Nephron progenitor cell (in vitro differentiated cells): Measurements from ENCODE around the gene HOXD12.

Source experiments
- DNase-seq: peaks from one replicate; pipeline ENCODE4 v3.0.0; 2021
- H3K27ac Mint-ChIP-seq: 2 replicates; pipeline ENCODE4 v1.8.0; 2021; ENCODE audit warnings: mild to moderate bottlenecking, moderate library complexity, mixed read lengths
- H3K27me3 Mint-ChIP-seq: 2 replicates; pipeline ENCODE4 v1.8.0; 2021; ENCODE audit warnings: mild to moderate bottlenecking, low read depth, mixed read lengths; ENCODE audit not compliant: poor library complexity
- H3K36me3 Mint-ChIP-seq: 2 replicates; pipeline ENCODE4 v1.8.0; 2021; ENCODE audit warnings: low read depth, mixed read lengths
- H3K4me1 Mint-ChIP-seq: 2 replicates; pipeline ENCODE4 v1.8.0; 2021; ENCODE audit warnings: mixed read lengths
- H3K4me3 Mint-ChIP-seq: 2 replicates; pipeline ENCODE4 v1.8.0; 2021; ENCODE audit warnings: mild to moderate bottlenecking, moderate library complexity, mixed read lengths
- H3K9me3 Mint-ChIP-seq: 2 replicates; pipeline ENCODE4 v1.8.0; 2021; ENCODE audit warnings: mild to moderate bottlenecking, moderate library complexity, mixed read lengths
- CTCF ChIP-seq: fragments of 200-600 bp; sonication (generic); IDR thresholded peaks from 2 replicates; pipeline ENCODE4 v1.5.0; 2021; ENCODE audit warnings: antibody characterized with exemption

HOXD12 gene

GRCh38 chr2:176075481-176075880, 24.1 kb upstream of the HOXD12 start:
- no peaks in the 10 kb centered on the region for H3K36me3 Mint-ChIP-seq
- no peak overlapping the region for H3K4me3 Mint-ChIP-seq
- H3K27me3 Mint-ChIP-seq = peaks cover 99% of the 10 kb centered on the region
- peaks cover 14% of the 10 kb centered on the region for H3K9me3 Mint-ChIP-seq
- TF ChIP-seq CTCF = no peak
- H3K4me1 Mint-ChIP-seq = peaks cover 11% of the 10 kb centered on the region
- DNase-seq = no peak
- H3K27ac Mint-ChIP-seq = no peak overlapping the region

- Mint-ChIP-seq H3K4me3 (no peak overlapping the region), H3K36me3 (no peaks in the 10 kb centered on the region), H3K4me1 (peaks cover 13% of the 10 kb centered on the region), H3K27ac (no peak overlapping the region), H3K9me3 (peaks cover 15% of the 10 kb centered on the region), H3K27me3 (peaks cover 99% of the 10 kb centered on the region)
- TF ChIP-seq CTCF = no peak
- DNase-seq = no peak
Observed at GRCh38 chr2:176076063-176076462, 23.5 kb upstream of the HOXD12 start.

- DNase-seq = no peak
- Mint-ChIP-seq H3K27me3 (peaks cover 99% of the 10 kb centered on the region), H3K27ac (no peak overlapping the region), H3K36me3 (no peaks in the 10 kb centered on the region), H3K4me1 (peaks cover 14% of the 10 kb centered on the region), H3K4me3 (no peak overlapping the region), H3K9me3 (peaks cover 18% of the 10 kb centered on the region)
- no peak for TF ChIP-seq CTCF
Observed at GRCh38 chr2:176076796-176077195, 22.8 kb upstream of the HOXD12 start.

- Mint-ChIP-seq H3K27me3 (peaks cover 99% of the 10 kb centered on the region), H3K27ac (no peak overlapping the region), H3K4me1 (peaks cover 24% of the 10 kb centered on the region), H3K4me3 (peak overlapping the region; percentile 66), H3K9me3 (peaks cover 10% of the 10 kb centered on the region), H3K36me3 (no peaks in the 10 kb centered on the region)
- no peak for DNase-seq
- no peak for TF ChIP-seq CTCF
Observed at GRCh38 chr2:176078541-176079284, 20.9 kb upstream of the HOXD12 start.

- Mint-ChIP-seq H3K27ac (no peak overlapping the region), H3K4me1 (peaks cover 29% of the 10 kb centered on the region), H3K36me3 (no peaks in the 10 kb centered on the region), H3K9me3 (peaks cover 10% of the 10 kb centered on the region), H3K27me3 (peaks cover 99% of the 10 kb centered on the region), H3K4me3 (peak overlapping the region; percentile 66)
- peak; percentile 44 for DNase-seq
- TF ChIP-seq CTCF = no peak
Observed at GRCh38 chr2:176079285-176079830, 20.2 kb upstream of the HOXD12 start.
